Airway epithelial cell (primary cell): ENCODE results near the gene FFAR4. TPM values are rescaled to one million over a fixed set of nuclear protein-coding genes. Genes with fewer than 3 reads are reported as not detected.

ENCODE experiments used
- total RNA-seq: library from RNA; depleted of rRNA; stranded (reverse); fragments of >200 nt; gene quantifications from 2 replicates; pipeline ENCODE4 v1.2.3, GENCODE V29; 2015

FFAR4 gene
- not detected in 2 replicates for total RNA-seq

DNA sequence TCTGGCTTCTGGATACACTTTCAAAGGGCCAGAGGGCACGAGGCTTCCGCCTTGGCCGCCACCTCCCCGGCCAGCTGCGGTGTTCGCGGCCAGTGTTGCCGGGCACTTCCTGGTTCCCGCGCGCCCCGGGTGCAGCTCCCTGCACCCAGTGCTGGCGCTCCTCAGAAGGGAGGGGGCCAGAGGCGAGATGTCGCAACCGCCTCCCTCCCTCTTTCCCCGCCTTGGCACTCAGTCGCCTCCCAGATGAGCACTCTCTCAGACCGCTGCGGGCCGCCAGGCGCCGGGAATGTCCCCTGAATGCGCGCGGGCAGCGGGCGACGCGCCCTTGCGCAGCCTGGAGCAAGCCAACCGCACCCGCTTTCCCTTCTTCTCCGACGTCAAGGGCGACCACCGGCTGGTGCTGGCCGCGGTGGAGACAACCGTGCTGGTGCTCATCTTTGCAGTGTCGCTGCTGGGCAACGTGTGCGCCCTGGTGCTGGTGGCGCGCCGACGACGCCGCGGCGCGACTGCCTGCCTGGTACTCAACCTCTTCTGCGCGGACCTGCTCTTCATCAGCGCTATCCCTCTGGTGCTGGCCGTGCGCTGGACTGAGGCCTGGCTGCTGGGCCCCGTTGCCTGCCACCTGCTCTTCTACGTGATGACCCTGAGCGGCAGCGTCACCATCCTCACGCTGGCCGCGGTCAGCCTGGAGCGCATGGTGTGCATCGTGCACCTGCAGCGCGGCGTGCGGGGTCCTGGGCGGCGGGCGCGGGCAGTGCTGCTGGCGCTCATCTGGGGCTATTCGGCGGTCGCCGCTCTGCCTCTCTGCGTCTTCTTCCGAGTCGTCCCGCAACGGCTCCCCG lies at the start of gene FFAR4:
Gene FFAR4 (plus strand): TSS at position 231 of the 842 bp plus-strand sequence. CDS start 56 bp downstream, at position 287.

DNA sequence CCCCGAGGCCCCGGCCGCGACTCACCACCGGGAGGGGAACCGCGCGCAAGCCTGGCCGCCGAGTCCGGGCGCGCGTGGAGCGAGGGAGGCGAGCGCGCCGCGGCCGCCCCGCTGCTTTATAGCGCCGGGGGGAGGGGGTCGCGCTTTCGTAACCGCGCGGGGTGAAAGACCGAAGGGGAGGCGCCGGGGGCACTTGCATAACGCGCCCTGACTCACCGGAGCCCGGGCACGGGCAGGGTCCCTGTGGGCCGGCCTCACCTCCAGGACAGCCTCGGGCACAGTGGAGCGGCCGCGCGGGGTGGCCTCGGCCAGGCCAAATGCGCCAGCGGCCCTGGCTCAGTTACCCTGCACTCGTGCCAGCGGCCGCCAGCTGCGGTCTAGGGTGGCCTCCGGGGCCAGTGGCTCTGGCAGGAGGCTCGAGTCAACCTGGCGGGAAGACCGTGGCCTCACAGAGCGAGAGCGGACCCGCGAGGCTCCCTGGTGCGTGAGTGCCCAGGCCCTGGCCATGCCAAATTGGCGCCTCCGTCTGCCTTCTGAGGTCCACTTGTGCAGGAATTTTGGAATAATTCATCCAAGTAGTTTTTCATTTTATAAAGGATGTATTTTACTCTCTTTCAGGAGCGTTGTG lies 34.8 kb downstream of the FFAR4 start, which contains the start of gene RBP4:
Gene RBP4 (minus strand): TSS at position 90 of the 628 bp plus-strand sequence. CDS start 207 bp downstream, outside the sequence.

DNA sequence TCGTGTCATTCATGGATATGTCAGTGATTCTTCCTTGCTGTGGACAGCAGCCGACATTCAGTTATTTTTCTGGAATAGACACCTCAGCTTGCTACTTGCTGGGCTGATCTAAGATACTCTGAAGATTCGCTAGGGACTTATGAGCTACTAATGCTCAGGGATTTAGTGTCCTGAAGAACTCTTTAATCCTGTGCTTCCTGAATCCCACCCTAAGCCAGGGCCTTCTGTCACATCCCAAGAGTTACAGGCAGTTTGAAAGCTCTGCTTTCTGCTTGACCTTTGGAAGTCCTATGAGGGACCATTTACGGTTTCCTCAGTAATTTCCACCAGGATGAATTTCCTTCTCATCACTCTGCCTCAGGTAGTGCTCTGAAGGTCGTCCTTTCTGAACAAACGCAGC lies 45.8 kb downstream of the FFAR4 start, which contains the start of gene PDE6C:
Gene PDE6C (plus strand): TSS at position 227 of the 400 bp plus-strand sequence. CDS start 189 bp downstream, outside the sequence.

Other genes with a start within 250 kb of the FFAR4 start
- 198 and 231 TPM in 2 replicates for gene MYOF, start 84.3 kb upstream of the FFAR4 start, total RNA-seq
- 32.1 and 36.9 TPM in 2 replicates for gene CEP55, start 70.1 kb upstream of the FFAR4 start, total RNA-seq
- gene RBP4, start 34.6 kb downstream of the FFAR4 start, total RNA-seq: not detected in 2 replicates
- not detected in 2 replicates for gene PDE6C, start 45.9 kb downstream of the FFAR4 start, total RNA-seq
- 4.3 and 4.5 TPM in 2 replicates for gene FRA10AC1, start 135.9 kb downstream of the FFAR4 start, total RNA-seq
- gene LGI1, start 191.3 kb downstream of the FFAR4 start, total RNA-seq: not detected in 2 replicates